OCI-LY3 (cell line): ENCODE data around the gene CAMTA1.

ENCODE experiments used
- EZH2phosphoT487 ChIP-seq: fragments of 200-600 bp; shearing (Covaris generic); IDR thresholded peaks from 2 replicates; pipeline ENCODE4 v1.6.1; 2018; ENCODE audit warnings: antibody characterized with exemption, mixed run types, low read depth
- TF ChIP-seq, protein P1 (sequence below): fragments of 200-600, 300-600 bp; sonication (generic); IDR thresholded peaks from 2 replicates; pipeline ENCODE4 v1.5.1; 2014; ENCODE audit warnings: antibody characterized with exemption, low read length, low read depth

DNA sequence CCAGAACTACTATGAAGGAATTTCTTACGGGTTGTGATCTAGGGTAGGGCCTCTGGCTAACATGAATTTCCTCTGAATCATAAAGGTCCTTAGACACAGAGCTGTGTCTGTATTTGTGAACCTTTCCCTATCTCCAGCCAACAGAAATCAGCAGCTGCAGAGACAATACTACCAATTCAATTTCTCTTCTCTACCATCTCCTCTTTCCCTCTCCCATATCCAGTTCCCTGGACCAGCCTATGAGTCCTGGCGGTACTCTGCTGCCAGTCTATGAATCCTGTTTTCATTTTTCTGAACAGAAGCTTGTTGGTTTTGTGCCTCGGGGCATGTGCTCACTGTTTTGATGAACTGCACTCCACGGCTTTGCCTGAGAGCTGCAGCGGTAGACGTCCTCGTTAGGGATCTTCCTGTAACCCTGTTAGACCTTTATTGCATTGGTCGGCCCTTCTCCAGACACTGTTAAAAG lies 527.9 kb downstream of the CAMTA1 start:
- TF ChIP-seq, protein P1, sequence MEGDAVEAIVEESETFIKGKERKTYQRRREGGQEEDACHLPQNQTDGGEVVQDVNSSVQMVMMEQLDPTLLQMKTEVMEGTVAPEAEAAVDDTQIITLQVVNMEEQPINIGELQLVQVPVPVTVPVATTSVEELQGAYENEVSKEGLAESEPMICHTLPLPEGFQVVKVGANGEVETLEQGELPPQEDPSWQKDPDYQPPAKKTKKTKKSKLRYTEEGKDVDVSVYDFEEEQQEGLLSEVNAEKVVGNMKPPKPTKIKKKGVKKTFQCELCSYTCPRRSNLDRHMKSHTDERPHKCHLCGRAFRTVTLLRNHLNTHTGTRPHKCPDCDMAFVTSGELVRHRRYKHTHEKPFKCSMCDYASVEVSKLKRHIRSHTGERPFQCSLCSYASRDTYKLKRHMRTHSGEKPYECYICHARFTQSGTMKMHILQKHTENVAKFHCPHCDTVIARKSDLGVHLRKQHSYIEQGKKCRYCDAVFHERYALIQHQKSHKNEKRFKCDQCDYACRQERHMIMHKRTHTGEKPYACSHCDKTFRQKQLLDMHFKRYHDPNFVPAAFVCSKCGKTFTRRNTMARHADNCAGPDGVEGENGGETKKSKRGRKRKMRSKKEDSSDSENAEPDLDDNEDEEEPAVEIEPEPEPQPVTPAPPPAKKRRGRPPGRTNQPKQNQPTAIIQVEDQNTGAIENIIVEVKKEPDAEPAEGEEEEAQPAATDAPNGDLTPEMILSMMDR = no peak
- no peak for TF ChIP-seq EZH2phosphoT487
